Mucosa of rectum (tissue), 2 donors: ENCODE data around the gene SKP1.

Experiments used
- H3K27ac ChIP-seq, 2 donors: one replicate each; pipeline ENCODE4 v1.7.0; 2013; ENCODE audit warnings: inconsistent platforms in 2 of 2, low read depth in 2 of 2, low read length in 2 of 2
- H3K27me3 ChIP-seq, 2 donors: one replicate each; pipeline ENCODE4 v1.7.0; 2013; ENCODE audit warnings: low read length in 2 of 2; ENCODE audit not compliant: control insufficient read depth in 2 of 2, insufficient read depth in 2 of 2
- H3K36me3 ChIP-seq, 2 donors: one replicate each; pipeline ENCODE4 v1.7.0; 2013; ENCODE audit warnings: low read length in 2 of 2; ENCODE audit not compliant: control insufficient read depth in 2 of 2, insufficient read depth in 2 of 2
- H3K4me1 ChIP-seq, 2 donors: one replicate each; pipeline ENCODE4 v1.7.0; 2013; ENCODE audit warnings: low read length in 2 of 2, mild to moderate bottlenecking in 1 of 2; ENCODE audit not compliant: control insufficient read depth in 2 of 2, insufficient read depth in 2 of 2
- H3K4me3 ChIP-seq, 2 donors: one replicate each; pipeline ENCODE4 v1.7.0; 2013; ENCODE audit warnings: low read length in 2 of 2
- H3K9ac ChIP-seq, 2 donors: one replicate each; pipeline ENCODE4 v1.7.0; 2013; ENCODE audit warnings: low read length in 2 of 2, low read depth in 1 of 2, mild to moderate bottlenecking in 1 of 2
- H3K9me3 ChIP-seq, 2 donors: one replicate each; pipeline ENCODE4 v1.7.0; 2013; ENCODE audit warnings: low read length in 2 of 2; ENCODE audit not compliant: control insufficient read depth in 2 of 2
- donor health status: healthy.
- donor health status: Normal muscosa, but diverticular disease.

Gene SKP1

DNA sequence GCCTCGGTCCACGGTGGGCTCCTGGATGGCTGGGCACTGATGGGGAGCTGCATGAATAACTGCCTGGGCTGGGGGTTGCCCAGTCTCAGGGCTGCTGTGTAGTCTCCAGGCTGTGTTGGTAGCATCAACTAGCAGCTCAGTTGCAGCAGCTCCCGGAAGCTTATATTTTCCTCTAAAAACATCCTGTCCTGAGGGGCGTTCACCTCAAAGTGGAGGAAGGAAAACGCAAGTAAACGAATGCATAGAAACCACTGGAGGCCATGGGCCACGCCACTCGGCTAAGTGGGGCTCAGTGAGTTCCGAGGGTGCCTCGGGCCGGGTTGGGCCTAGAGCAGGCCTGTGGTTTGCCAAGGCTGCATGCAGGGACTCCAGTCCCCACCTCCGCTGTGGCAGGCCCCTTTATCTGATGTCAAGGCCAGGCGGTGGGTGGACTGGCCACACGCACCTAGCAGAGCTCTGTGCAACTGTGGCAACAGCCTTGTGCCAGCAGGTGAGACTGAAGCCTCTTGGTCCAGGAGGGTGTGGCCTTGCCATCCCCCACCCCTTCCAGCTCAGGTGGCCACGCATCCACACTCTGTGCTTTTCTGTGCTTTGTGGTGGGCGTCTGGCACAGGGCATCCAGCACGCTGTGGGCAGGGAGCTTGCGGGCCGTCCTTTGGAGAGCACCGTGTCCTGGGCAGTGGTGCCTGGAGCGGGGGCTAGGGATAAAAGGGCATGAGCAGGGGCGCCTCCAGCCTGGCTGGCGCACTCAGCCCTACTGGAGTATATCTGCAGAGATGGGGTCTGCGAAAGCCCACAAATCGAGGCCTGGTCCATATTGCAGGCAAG is 47.1 kb downstream of the SKP1 start:
- H3K4me3 ChIP-seq, result no peak overlapping the region
- no peak overlapping the region for H3K9ac ChIP-seq
- peaks cover 0 to 16% of the 10 kb centered on the region in 2 donors for H3K36me3 ChIP-seq
- no peaks in the 10 kb centered on the region for H3K9me3 ChIP-seq
- H3K27ac ChIP-seq, result peak overlapping the region in 1 of 2 donors; percentile 10
- peaks cover 2 to 20% of the 10 kb centered on the region in 2 donors for H3K4me1 ChIP-seq
- no peaks in the 10 kb centered on the region for H3K27me3 ChIP-seq

GRCh38 chr5:134128648-134128995 is 48.1 kb downstream of the SKP1 start:
- Histone ChIP-seq H3K4me3 (no peak overlapping the region), H3K27me3 (no peaks in the 10 kb centered on the region), H3K27ac (no peak overlapping the region), H3K36me3 (peaks cover 0 to 11% of the 10 kb centered on the region in 2 donors), H3K9me3 (no peaks in the 10 kb centered on the region), H3K4me1 (peaks cover 2 to 20% of the 10 kb centered on the region in 2 donors), H3K9ac (no peak overlapping the region)

- H3K27ac ChIP-seq, result no peak overlapping the region
- H3K9ac ChIP-seq, result no peak overlapping the region
- H3K36me3 ChIP-seq, result peaks cover 0 to 11% of the 10 kb centered on the region in 2 donors
- H3K9me3 ChIP-seq, result no peaks in the 10 kb centered on the region
- peaks cover 2 to 20% of the 10 kb centered on the region in 2 donors for H3K4me1 ChIP-seq
- no peaks in the 10 kb centered on the region for H3K27me3 ChIP-seq
- no peak overlapping the region for H3K4me3 ChIP-seq
Observed at GRCh38 chr5:134127988-134128647, 48.6 kb downstream of the SKP1 start.

DNA sequence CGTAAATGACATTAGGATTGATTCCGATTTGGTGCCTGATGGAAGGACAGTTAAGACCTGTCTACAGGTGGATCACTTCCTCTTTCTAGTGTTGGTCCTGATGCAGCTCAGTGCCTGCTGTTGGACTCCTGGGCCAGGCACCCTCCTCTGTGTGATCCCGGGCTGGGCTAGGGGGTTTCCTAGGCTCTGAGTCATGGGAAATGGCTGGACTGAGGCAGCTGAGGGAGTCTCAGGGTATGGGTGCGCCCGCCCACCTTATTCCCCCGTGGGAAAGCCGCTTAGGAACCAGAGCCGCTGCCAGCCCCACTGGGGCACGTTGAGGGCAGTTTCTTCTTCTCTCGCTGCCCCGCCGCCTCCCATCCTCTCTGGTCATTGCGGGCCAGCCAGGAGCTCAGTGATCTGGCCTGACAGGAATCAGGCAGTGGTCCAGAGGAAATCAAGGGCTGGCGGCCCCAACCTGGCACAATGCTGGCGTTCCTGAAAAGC is 49.3 kb downstream of the SKP1 start:
- Histone ChIP-seq H3K9ac (no peak overlapping the region), H3K27me3 (no peaks in the 10 kb centered on the region), H3K36me3 (peaks cover 0 to 11% of the 10 kb centered on the region in 2 donors), H3K27ac (no peak overlapping the region), H3K9me3 (no peaks in the 10 kb centered on the region), H3K4me3 (no peak overlapping the region), H3K4me1 (peaks cover 2 to 16% of the 10 kb centered on the region in 2 donors)

DNA sequence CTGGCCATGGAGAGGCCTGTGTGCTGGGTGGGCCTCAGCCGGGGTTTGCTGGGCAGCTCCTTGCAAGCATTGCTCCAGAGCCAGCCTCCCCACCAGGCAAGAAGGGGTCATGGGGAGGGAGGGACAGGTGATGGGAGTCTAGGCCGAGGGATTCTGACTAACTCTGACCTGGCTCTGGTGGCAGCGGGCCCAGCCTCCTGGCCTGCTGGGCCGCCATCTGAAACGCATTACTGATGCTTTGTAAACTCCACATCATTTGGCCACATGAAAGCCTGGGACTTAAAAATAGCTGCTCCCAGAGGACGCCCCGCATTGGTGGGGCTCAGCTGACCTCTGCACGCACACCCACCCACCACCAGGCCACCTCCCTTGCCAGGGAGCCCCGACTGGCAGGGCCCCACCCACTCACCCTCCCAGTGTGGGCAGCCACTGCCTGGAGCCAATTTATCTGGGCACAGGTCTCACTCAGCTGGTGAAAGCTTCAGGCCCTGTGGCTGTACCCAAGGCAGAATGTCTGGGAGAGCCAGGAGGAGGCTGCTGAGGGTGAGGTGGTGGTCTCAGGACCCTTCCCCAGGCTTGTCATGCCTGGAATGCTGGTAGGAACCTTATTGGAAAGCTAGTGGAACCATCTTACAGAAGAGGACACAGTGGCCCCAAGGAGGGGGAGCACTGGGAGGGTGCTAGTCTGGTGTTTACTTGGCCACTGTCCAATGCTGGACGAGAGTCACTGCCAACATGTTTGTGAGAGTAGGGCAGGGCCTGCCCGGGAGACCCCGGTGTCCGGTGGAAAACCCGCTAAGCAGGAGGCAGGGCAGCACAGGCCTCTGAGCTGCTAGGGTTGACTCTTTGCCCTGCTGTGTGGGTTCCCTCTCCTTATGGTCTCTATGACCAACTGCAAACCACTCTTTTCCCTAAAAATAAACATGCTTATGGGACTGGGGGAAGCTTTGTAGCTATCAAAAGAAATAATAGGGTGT is 51.4 kb downstream of the SKP1 start:
- H3K36me3 ChIP-seq, result no peaks in the 10 kb centered on the region
- H3K9ac ChIP-seq, result no peak overlapping the region
- no peak overlapping the region for H3K4me3 ChIP-seq
- H3K9me3 ChIP-seq, result no peaks in the 10 kb centered on the region
- peaks cover 0 to 10% of the 10 kb centered on the region in 2 donors for H3K4me1 ChIP-seq
- H3K27me3 ChIP-seq, result no peaks in the 10 kb centered on the region
- H3K27ac ChIP-seq, result peak overlapping the region in 1 of 2 donors; percentile 48

GRCh38 chr5:134124289-134125038 is 52.3 kb downstream of the SKP1 start:
- Histone ChIP-seq H3K27ac (peak overlapping the region in 1 of 2 donors; percentile 48), H3K27me3 (no peaks in the 10 kb centered on the region), H3K9me3 (no peaks in the 10 kb centered on the region), H3K4me1 (peaks cover 0 to 8% of the 10 kb centered on the region in 2 donors), H3K4me3 (no peak overlapping the region), H3K9ac (no peak overlapping the region), H3K36me3 (no peaks in the 10 kb centered on the region)

DNA sequence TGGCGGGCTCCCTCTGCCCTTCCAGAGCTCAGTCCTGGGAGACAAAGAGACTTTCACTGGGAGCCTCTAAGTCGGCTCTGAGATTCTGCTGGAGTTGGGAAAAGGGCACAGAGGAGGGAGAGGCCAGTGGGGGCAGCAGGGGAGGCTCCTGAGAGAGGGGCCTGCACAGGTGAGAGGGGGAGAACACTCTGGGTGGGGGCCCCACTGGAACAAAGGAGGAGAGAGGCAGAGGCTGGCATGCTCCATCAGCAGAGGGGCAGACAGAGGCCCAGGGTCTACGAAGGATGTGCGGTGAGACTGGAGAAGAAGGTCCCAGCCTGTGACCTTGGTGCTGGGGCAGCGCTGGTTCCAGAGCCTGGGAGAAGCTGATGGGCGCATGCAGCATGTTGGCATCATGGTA is 53.4 kb downstream of the SKP1 start:
- peaks cover 0 to 8% of the 10 kb centered on the region in 2 donors for H3K4me1 ChIP-seq
- H3K9ac ChIP-seq, result no peak overlapping the region
- H3K27ac ChIP-seq, result peak overlapping the region in 1 of 2 donors; percentile 21
- no peaks in the 10 kb centered on the region for H3K36me3 ChIP-seq
- no peaks in the 10 kb centered on the region for H3K27me3 ChIP-seq
- no peak overlapping the region for H3K4me3 ChIP-seq
- H3K9me3 ChIP-seq, result no peaks in the 10 kb centered on the region

GRCh38 chr5:134122530-134122929 is 54.2 kb downstream of the SKP1 start:
- H3K27me3 ChIP-seq, result no peaks in the 10 kb centered on the region
- H3K36me3 ChIP-seq, result no peaks in the 10 kb centered on the region
- peak overlapping the region in 1 of 2 donors; percentile 13 for H3K27ac ChIP-seq
- no peak overlapping the region for H3K9ac ChIP-seq
- no peak overlapping the region for H3K4me3 ChIP-seq
- H3K9me3 ChIP-seq, result no peaks in the 10 kb centered on the region
- H3K4me1 ChIP-seq, result peaks cover 0 to 8% of the 10 kb centered on the region in 2 donors

- no peak overlapping the region for H3K27ac ChIP-seq
- H3K27me3 ChIP-seq, result no peaks in the 10 kb centered on the region
- no peak overlapping the region for H3K4me3 ChIP-seq
- H3K9me3 ChIP-seq, result no peaks in the 10 kb centered on the region
- no peaks in the 10 kb centered on the region for H3K36me3 ChIP-seq
- H3K9ac ChIP-seq, result no peak overlapping the region
- peaks cover 0 to 5% of the 10 kb centered on the region in 2 donors for H3K4me1 ChIP-seq
Observed at GRCh38 chr5:134120386-134121138, 56.2 kb downstream of the SKP1 start.
